Measurements from ENCODE around the gene ACSM3. TPM values are rescaled to one million over a fixed set of nuclear protein-coding genes. Genes with fewer than 3 reads are reported as not detected.
"Not testable (repeated sequence)": the region's sequence is repeated elsewhere in the genome, so short reads cannot be mapped to it uniquely, and the experiment has no call there.

The ACSM3 gene
- total and polyA plus RNA-seq, 4 donors = 1.7 to 5.2 (median 3.8) TPM

DNA sequence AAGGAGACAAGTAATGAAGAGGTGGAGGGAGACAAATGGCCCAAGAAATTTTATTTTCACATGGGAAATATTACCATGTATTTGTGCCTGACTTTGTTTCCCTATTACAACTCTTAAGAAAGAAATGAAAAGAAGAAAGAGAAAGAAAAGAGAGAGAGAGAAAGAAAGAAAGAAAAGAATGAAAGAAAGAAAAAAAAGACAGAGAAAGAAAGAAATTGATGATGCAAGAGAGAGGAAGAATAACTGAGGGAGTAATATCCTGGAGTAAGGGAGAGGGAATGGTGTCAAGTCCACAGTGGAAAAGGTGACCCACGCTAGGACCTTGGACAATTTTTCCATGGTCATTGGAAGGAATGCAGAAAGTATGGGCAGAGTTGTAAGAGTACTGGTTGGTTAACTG is 10.1 kb upstream of the ACSM3 start:
- no peak for DNase-seq (ENCODE audit: low read depth in 4 of 6, low spot score in 6 of 6)
- no peaks in the 10 kb centered on the region for H3K9me3 ChIP-seq (ENCODE audit: control insufficient read depth, insufficient read depth, low read length)
- no peaks in the 10 kb centered on the region for H3K4me1 ChIP-seq (ENCODE audit: control insufficient read depth, insufficient read depth, low read length)
- 64% methylated on average over 1 of the region's 1 CpG for WGBS (ENCODE audit: insufficient coverage)
- no peaks in the 10 kb centered on the region for H3K27me3 ChIP-seq (ENCODE audit: control insufficient read depth, insufficient read depth, low read length)
- H3K4me3 ChIP-seq (ENCODE audit: low read depth, low read length) = no peak overlapping the region
- H3K27ac ChIP-seq (ENCODE audit: low read depth, low read length) = no peak overlapping the region
- H3K36me3 ChIP-seq (ENCODE audit: control insufficient read depth, insufficient read depth, low read length) = no peaks in the 10 kb centered on the region

- no CpG with 5 or more reads among the region's 1 CpG for WGBS (ENCODE audit: insufficient coverage)
- Histone ChIP-seq H3K4me1 (ENCODE audit: control insufficient read depth, insufficient read depth, low read length) (no peaks in the 10 kb centered on the region), H3K27ac (ENCODE audit: low read depth, low read length) (no peak overlapping the region), H3K36me3 (ENCODE audit: control insufficient read depth, insufficient read depth, low read length) (no peaks in the 10 kb centered on the region), H3K4me3 (ENCODE audit: low read depth, low read length) (no peak overlapping the region), H3K27me3 (ENCODE audit: control insufficient read depth, insufficient read depth, low read length) (no peaks in the 10 kb centered on the region), H3K9me3 (ENCODE audit: control insufficient read depth, insufficient read depth, low read length) (no peaks in the 10 kb centered on the region)
- DNase-seq (ENCODE audit: low read depth in 4 of 6, low spot score in 6 of 6) = no peak
Measured at GRCh38 chr16:20755238-20755637, 8.6 kb upstream of the ACSM3 start.

DNA sequence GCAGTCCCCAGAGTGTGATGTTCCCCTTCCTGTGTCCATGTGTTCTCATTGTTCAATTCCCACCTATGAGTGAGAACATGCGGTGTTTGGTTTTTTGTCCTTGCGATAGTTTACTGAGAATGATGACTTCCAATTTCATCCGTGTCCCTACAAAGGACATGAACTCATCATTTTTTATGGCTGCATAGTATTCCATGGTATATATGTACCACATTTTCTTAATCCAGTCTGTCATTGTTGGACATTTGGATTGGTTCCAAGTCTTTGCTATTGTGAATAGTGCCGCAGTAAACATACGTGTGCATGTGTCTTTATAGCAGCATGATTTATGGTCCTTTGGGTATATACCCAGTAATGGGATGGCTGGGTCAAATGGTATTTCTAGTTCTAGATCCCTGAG is 8.0 kb upstream of the ACSM3 start:
- not testable (repeated sequence) for H3K4me3 ChIP-seq (ENCODE audit: low read depth, low read length); H3K4me1 ChIP-seq (ENCODE audit: control insufficient read depth, insufficient read depth, low read length); H3K27me3 ChIP-seq (ENCODE audit: control insufficient read depth, insufficient read depth, low read length); H3K9me3 ChIP-seq (ENCODE audit: control insufficient read depth, insufficient read depth, low read length); H3K27ac ChIP-seq (ENCODE audit: low read depth, low read length); DNase-seq (ENCODE audit: low read depth in 4 of 6, low spot score in 6 of 6); H3K36me3 ChIP-seq (ENCODE audit: control insufficient read depth, insufficient read depth, low read length)
- WGBS (ENCODE audit: insufficient coverage) = no CpG with 5 or more reads among the region's 5 CpGs

DNA sequence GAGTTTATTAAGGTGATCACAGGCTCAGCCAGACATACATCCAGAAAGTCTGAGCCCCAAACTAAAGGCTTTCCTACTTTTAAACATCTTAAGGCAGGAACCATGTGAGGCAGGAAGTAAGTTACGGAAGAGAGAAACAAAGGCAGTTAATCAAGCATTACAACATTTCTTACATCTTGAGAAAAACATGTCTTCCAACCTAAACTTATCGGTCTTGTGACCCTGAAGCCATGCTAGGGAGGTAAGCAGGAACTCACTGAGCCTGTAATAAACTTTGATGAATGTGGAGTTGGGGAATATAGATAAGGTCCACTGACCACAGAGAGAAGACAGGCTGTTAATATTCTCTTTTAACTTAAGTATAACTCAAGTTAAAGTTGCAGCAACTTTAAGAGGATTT is 3.5 kb upstream of the ACSM3 start:
- H3K4me1 ChIP-seq (ENCODE audit: control insufficient read depth, insufficient read depth, low read length) = no peaks in the 10 kb centered on the region
- no peaks in the 10 kb centered on the region for H3K9me3 ChIP-seq (ENCODE audit: control insufficient read depth, insufficient read depth, low read length)
- H3K27ac ChIP-seq (ENCODE audit: low read depth, low read length) = no peak overlapping the region
- H3K36me3 ChIP-seq (ENCODE audit: control insufficient read depth, insufficient read depth, low read length) = no peaks in the 10 kb centered on the region
- WGBS (ENCODE audit: insufficient coverage) = no CpG with 5 or more reads among the region's 2 CpGs
- H3K27me3 ChIP-seq (ENCODE audit: control insufficient read depth, insufficient read depth, low read length) = no peaks in the 10 kb centered on the region
- H3K4me3 ChIP-seq (ENCODE audit: low read depth, low read length) = no peak overlapping the region
- DNase-seq (ENCODE audit: low read depth in 4 of 6, low spot score in 6 of 6) = no peak

GRCh38 chr16:20761175-20761574 is 2.6 kb upstream of the ACSM3 start:
- Histone ChIP-seq H3K4me1 (ENCODE audit: control insufficient read depth, insufficient read depth, low read length) (no peaks in the 10 kb centered on the region), H3K4me3 (ENCODE audit: low read depth, low read length) (no peak overlapping the region), H3K36me3 (ENCODE audit: control insufficient read depth, insufficient read depth, low read length) (no peaks in the 10 kb centered on the region), H3K27ac (ENCODE audit: low read depth, low read length) (no peak overlapping the region), H3K9me3 (ENCODE audit: control insufficient read depth, insufficient read depth, low read length) (no peaks in the 10 kb centered on the region), H3K27me3 (ENCODE audit: control insufficient read depth, insufficient read depth, low read length) (no peaks in the 10 kb centered on the region)
- no CpG with 5 or more reads among the region's 1 CpG for WGBS (ENCODE audit: insufficient coverage)
- no peak for DNase-seq (ENCODE audit: low read depth in 4 of 6, low spot score in 6 of 6)

DNA sequence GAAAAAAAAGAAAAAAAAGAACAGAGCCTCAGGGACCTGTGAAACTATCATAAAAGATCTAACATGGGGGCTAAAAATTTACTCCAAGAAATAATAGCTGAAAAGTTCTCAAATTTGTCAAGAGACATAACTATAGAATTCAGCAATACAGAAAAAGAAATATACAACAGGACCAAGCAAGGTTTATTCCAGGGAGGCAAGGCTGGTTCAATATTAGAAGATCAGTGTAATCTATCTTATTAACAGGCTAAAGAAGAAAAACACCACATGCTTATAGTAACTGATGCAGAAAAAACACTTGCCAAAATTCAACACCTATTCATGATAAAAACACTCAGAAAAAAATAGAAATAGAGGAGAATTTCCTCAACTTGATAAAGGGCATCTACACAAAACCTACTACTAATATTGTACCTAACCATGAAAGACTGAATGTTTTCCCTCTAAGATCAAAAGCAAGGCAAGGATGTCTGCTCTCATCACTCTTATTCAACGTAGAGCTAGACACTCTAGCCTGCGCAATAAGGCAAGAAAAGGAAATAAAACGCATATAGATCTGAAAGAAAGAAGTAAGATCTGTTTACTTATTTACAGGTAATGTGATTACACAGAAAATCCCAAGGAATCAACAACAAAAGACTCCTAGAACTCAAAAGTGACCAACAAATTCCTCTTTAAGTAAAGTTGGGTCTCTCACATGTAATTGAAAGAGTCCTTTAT is 1.2 kb upstream of the ACSM3 start:
- Histone ChIP-seq H3K4me1 (ENCODE audit: control insufficient read depth, insufficient read depth, low read length) (no peaks in the 10 kb centered on the region), H3K9me3 (ENCODE audit: control insufficient read depth, insufficient read depth, low read length) (no peaks in the 10 kb centered on the region), H3K36me3 (ENCODE audit: control insufficient read depth, insufficient read depth, low read length) (no peaks in the 10 kb centered on the region), H3K27ac (ENCODE audit: low read depth, low read length) (no peak overlapping the region), H3K4me3 (ENCODE audit: low read depth, low read length) (no peak overlapping the region), H3K27me3 (ENCODE audit: control insufficient read depth, insufficient read depth, low read length) (no peaks in the 10 kb centered on the region)
- DNase-seq (ENCODE audit: low read depth in 4 of 6, low spot score in 6 of 6) = no peak
- WGBS (ENCODE audit: insufficient coverage) = no CpG with 5 or more reads among the region's 3 CpGs

- not testable (repeated sequence) for H3K36me3 ChIP-seq (ENCODE audit: control insufficient read depth, insufficient read depth, low read length); H3K27me3 ChIP-seq (ENCODE audit: control insufficient read depth, insufficient read depth, low read length); H3K9me3 ChIP-seq (ENCODE audit: control insufficient read depth, insufficient read depth, low read length); H3K4me3 ChIP-seq (ENCODE audit: low read depth, low read length); H3K27ac ChIP-seq (ENCODE audit: low read depth, low read length); DNase-seq (ENCODE audit: low read depth in 4 of 6, low spot score in 6 of 6); H3K4me1 ChIP-seq (ENCODE audit: control insufficient read depth, insufficient read depth, low read length)
- WGBS (ENCODE audit: insufficient coverage) = no CpG with 5 or more reads among the region's 1 CpG
Measured at GRCh38 chr16:20764448-20764847, 634 bp downstream of the ACSM3 start.

DNA sequence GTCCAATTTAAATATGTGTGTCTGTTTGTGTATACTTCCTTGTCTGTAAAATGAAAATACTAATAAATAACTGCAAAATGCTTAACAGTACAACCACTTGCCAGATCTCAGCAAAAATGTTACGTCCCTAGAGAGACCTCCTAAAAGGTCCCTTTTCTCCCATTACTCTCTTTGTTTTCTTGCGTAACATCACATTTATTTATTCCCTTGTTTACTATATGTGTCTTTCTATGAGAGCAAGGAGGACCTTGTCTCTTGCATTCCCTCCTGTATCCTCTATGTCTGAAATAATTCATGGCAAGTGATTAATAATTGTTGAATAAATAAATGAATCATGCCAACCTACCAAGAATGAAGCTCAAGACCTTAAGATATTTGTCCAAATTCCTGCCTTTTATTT is 1.9 kb downstream of the ACSM3 start:
- WGBS (ENCODE audit: insufficient coverage) = no CpG with 5 or more reads among the region's 2 CpGs
- H3K4me3 ChIP-seq (ENCODE audit: low read depth, low read length) = no peak overlapping the region

GRCh38 chr16:20766294-20766693 is 2.5 kb downstream of the ACSM3 start:
- WGBS (ENCODE audit: insufficient coverage) = no CpG with 5 or more reads among the region's 5 CpGs
- Histone ChIP-seq H3K27me3 (ENCODE audit: control insufficient read depth, insufficient read depth, low read length) (no peaks in the 10 kb centered on the region), H3K27ac (ENCODE audit: low read depth, low read length) (no peak overlapping the region), H3K4me3 (ENCODE audit: low read depth, low read length) (no peak overlapping the region), H3K36me3 (ENCODE audit: control insufficient read depth, insufficient read depth, low read length) (no peaks in the 10 kb centered on the region), H3K4me1 (ENCODE audit: control insufficient read depth, insufficient read depth, low read length) (no peaks in the 10 kb centered on the region), H3K9me3 (ENCODE audit: control insufficient read depth, insufficient read depth, low read length) (no peaks in the 10 kb centered on the region)
- DNase-seq (ENCODE audit: low read depth in 4 of 6, low spot score in 6 of 6) = no peak

More for the DNA sequence above, 1.9 kb downstream of the ACSM3 start:
- DNase-seq (ENCODE audit: low read depth in 4 of 6, low spot score in 6 of 6) = no peak
- no peaks in the 10 kb centered on the region for H3K9me3 ChIP-seq (ENCODE audit: control insufficient read depth, insufficient read depth, low read length)
- H3K4me1 ChIP-seq (ENCODE audit: control insufficient read depth, insufficient read depth, low read length) = no peaks in the 10 kb centered on the region
- H3K27me3 ChIP-seq (ENCODE audit: control insufficient read depth, insufficient read depth, low read length) = no peaks in the 10 kb centered on the region
- H3K27ac ChIP-seq (ENCODE audit: low read depth, low read length) = no peak overlapping the region
- no peaks in the 10 kb centered on the region for H3K36me3 ChIP-seq (ENCODE audit: control insufficient read depth, insufficient read depth, low read length)

DNA sequence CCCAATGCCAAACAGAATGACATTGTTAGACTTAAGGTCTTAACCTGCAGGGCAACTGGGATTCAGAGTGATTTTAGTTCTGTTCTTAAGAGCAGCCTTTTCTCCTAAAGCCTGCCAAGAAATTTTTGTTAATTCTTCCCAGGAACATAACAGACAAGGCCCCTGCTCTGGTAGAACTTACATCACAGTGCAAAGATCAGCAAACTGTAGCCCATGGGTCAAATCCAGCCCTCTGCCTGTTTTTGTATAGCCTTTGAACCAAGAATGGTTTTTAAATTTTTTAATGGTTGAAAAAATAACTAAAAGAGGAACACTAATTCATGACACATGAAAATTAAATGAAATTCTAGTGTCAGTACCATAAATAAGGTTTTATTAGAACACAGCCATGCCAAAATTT is 3.8 kb downstream of the ACSM3 start:
- H3K27me3 ChIP-seq (ENCODE audit: control insufficient read depth, insufficient read depth, low read length) = no peaks in the 10 kb centered on the region
- no peak for DNase-seq (ENCODE audit: low read depth in 4 of 6, low spot score in 6 of 6)
- no peaks in the 10 kb centered on the region for H3K4me1 ChIP-seq (ENCODE audit: control insufficient read depth, insufficient read depth, low read length)
- no peaks in the 10 kb centered on the region for H3K36me3 ChIP-seq (ENCODE audit: control insufficient read depth, insufficient read depth, low read length)
- no peak overlapping the region for H3K4me3 ChIP-seq (ENCODE audit: low read depth, low read length)
- H3K9me3 ChIP-seq (ENCODE audit: control insufficient read depth, insufficient read depth, low read length) = no peaks in the 10 kb centered on the region
- H3K27ac ChIP-seq (ENCODE audit: low read depth, low read length) = no peak overlapping the region
